ENCODE measurements around the gene FBXW8. TPM values are rescaled to one million over a fixed set of nuclear protein-coding genes. Genes with fewer than 3 reads are reported as not detected.

The FBXW8 gene
- total RNA-seq, 1 experiment from 2014 or later, result 15.6 TPM

DNA sequence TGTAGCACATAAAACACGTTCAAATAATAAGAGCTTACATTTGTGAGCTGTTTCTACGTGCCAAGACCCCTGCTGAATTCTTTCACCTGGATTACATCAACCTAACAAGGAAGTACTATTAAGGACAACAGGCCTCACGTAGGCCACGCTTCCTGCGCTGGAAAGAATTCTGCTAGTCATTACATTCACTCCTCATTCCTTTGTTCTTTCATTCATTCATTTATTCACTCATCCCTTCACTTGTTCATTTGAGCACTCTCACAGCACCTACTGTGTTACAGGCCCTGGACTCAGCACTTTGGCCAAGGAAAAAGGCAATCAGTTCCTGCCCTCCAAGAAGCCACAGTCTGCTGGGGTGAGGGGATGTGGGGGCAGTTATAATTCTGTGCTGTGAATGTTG, 160.3 kb downstream of the FBXW8 start (continued):
- TF ChIP-seq, protein P1, sequence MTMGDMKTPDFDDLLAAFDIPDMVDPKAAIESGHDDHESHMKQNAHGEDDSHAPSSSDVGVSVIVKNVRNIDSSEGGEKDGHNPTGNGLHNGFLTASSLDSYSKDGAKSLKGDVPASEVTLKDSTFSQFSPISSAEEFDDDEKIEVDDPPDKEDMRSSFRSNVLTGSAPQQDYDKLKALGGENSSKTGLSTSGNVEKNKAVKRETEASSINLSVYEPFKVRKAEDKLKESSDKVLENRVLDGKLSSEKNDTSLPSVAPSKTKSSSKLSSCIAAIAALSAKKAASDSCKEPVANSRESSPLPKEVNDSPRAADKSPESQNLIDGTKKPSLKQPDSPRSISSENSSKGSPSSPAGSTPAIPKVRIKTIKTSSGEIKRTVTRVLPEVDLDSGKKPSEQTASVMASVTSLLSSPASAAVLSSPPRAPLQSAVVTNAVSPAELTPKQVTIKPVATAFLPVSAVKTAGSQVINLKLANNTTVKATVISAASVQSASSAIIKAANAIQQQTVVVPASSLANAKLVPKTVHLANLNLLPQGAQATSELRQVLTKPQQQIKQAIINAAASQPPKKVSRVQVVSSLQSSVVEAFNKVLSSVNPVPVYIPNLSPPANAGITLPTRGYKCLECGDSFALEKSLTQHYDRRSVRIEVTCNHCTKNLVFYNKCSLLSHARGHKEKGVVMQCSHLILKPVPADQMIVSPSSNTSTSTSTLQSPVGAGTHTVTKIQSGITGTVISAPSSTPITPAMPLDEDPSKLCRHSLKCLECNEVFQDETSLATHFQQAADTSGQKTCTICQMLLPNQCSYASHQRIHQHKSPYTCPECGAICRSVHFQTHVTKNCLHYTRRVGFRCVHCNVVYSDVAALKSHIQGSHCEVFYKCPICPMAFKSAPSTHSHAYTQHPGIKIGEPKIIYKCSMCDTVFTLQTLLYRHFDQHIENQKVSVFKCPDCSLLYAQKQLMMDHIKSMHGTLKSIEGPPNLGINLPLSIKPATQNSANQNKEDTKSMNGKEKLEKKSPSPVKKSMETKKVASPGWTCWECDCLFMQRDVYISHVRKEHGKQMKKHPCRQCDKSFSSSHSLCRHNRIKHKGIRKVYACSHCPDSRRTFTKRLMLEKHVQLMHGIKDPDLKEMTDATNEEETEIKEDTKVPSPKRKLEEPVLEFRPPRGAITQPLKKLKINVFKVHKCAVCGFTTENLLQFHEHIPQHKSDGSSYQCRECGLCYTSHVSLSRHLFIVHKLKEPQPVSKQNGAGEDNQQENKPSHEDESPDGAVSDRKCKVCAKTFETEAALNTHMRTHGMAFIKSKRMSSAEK (CRISPR knock-in tag; IDR thresholded peaks at IDR 0.05; ENCODE audit: borderline replicate concordance), result no peak
- no peak for TF ChIP-seq HMGA2 (CRISPR knock-in tag; IDR thresholded peaks at IDR 0.05)

DNA sequence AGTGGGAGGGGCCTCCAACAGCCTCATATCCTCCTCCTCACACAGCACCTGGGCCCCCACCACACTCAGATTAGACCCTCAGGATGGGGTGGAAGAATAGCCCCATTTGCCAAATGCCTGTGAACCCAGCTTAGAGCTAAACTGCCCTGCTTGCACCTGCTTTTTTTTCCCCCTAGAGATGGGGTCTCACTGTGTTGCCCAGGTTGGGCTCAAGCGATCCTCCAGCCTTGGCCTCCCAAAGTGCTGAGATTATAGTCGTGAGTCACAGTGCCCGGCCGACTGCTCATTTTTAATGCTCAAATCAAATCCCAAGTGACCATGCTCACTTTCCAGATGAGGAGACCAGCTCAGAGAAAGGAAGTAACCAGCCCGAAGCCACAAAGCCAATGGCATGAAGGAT, 161.4 kb downstream of the FBXW8 start:
- no peak overlapping the region for H3K4me3 Mint-ChIP-seq
- no peaks in the 10 kb centered on the region for H3K9me3 Mint-ChIP-seq
- no peak for ATAC-seq
- no peaks in the 10 kb centered on the region for H3K36me3 Mint-ChIP-seq
- no peak for DNase-seq (ENCODE audit: low spot score)
- H3K27ac Mint-ChIP-seq, result no peak overlapping the region
- H3K4me1 Mint-ChIP-seq, result peaks cover 19% of the 10 kb centered on the region
- H3K27me3 Mint-ChIP-seq (ENCODE audit: low read depth), result no peaks in the 10 kb centered on the region
- TF ChIP-seq KAT7 (CRISPR knock-in tag; IDR thresholded peaks at IDR 0.05; ENCODE audit: borderline replicate concordance), result no peak
- peak; percentile 88 for TF ChIP-seq ZNF121 (CRISPR knock-in tag; IDR thresholded peaks at IDR 0.05)
- ChIA-PET POLR2A (interaction anchor here (0.5 kb wide), 1 partner anchor 109 kb away, joined by 3 read pairs; no protein-coding TSS in a partner anchor), CTCF (interaction anchor here (3.2 kb wide), 1 partner anchor 47 kb away, joined by 12 read pairs; no protein-coding TSS in a partner anchor)

DNA sequence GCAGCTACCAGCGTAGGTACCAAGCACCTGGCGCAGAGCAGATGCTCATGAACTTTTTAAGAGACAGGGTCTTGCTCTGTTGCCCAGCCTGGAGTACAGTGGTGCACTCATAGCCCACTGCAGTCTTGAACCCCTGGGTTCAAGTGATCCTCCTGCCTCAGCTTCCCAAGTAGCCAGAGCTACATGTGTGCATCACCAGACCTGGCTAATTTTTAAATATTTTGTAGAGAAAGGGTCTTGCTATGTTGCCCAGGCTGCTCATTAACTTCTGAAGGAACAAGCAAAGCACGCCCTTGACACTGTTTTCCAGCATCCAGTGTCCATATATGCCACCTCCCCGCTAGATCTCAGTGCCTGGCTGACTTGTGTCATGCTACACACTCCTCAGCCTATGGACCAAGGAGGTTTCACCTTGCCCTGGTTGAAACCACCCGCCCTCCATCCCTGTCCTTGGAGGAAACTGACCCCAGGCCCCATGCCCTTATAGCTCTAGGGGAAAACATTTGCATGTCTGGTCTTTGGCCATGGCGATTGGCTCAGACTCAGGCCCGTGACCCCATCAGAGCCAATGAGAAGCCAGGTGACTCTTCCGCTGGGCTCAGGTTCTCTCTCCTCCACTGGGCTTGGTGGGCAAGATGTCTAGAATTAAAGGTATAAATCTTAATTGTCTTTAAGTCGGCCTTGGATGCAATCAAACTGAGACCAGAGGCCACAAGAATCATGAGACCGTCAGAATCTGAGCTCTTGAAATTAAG, 162.2 kb downstream of the FBXW8 start:
- CTCF ChIA-PET, result interaction anchor here (0.6 to 1.7 kb wide), 2 partner anchors 42 to 48 kb away, joined by 3 read pairs; no protein-coding TSS in a partner anchor
- Mint-ChIP-seq H3K36me3 (no peaks in the 10 kb centered on the region), H3K4me3 (no peak overlapping the region), H3K27me3 (ENCODE audit: low read depth) (no peaks in the 10 kb centered on the region), H3K27ac (no peak overlapping the region), H3K9me3 (no peaks in the 10 kb centered on the region), H3K4me1 (peaks cover 23% of the 10 kb centered on the region)
- DNase-seq (ENCODE audit: low spot score) (no peak), ATAC-seq (peak; percentile 41)
- POLR2A ChIA-PET, result no interaction called here
- TF ChIP-seq SMAD3 (CRISPR knock-in tag; IDR thresholded peaks at IDR 0.05; ENCODE audit: borderline replicate concordance), result no peak
- no peak for TF ChIP-seq KAT7 (CRISPR knock-in tag; IDR thresholded peaks at IDR 0.05; ENCODE audit: borderline replicate concordance)
- no peak for TF ChIP-seq MYBL2 (CRISPR knock-in tag; IDR thresholded peaks at IDR 0.05)
- TF ChIP-seq, protein P2, sequence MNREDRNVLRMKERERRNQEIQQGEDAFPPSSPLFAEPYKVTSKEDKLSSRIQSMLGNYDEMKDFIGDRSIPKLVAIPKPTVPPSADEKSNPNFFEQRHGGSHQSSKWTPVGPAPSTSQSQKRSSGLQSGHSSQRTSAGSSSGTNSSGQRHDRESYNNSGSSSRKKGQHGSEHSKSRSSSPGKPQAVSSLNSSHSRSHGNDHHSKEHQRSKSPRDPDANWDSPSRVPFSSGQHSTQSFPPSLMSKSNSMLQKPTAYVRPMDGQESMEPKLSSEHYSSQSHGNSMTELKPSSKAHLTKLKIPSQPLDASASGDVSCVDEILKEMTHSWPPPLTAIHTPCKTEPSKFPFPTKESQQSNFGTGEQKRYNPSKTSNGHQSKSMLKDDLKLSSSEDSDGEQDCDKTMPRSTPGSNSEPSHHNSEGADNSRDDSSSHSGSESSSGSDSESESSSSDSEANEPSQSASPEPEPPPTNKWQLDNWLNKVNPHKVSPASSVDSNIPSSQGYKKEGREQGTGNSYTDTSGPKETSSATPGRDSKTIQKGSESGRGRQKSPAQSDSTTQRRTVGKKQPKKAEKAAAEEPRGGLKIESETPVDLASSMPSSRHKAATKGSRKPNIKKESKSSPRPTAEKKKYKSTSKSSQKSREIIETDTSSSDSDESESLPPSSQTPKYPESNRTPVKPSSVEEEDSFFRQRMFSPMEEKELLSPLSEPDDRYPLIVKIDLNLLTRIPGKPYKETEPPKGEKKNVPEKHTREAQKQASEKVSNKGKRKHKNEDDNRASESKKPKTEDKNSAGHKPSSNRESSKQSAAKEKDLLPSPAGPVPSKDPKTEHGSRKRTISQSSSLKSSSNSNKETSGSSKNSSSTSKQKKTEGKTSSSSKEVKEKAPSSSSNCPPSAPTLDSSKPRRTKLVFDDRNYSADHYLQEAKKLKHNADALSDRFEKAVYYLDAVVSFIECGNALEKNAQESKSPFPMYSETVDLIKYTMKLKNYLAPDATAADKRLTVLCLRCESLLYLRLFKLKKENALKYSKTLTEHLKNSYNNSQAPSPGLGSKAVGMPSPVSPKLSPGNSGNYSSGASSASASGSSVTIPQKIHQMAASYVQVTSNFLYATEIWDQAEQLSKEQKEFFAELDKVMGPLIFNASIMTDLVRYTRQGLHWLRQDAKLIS (CRISPR knock-in tag; IDR thresholded peaks at IDR 0.05; ENCODE audit: borderline replicate concordance), result no peak
- TF ChIP-seq, protein P3, sequence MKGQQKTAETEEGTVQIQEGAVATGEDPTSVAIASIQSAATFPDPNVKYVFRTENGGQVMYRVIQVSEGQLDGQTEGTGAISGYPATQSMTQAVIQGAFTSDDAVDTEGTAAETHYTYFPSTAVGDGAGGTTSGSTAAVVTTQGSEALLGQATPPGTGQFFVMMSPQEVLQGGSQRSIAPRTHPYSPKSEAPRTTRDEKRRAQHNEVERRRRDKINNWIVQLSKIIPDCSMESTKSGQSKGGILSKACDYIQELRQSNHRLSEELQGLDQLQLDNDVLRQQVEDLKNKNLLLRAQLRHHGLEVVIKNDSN (CRISPR knock-in tag; IDR thresholded peaks at IDR 0.05), result no peak
- no peak for TF ChIP-seq TEAD4 (CRISPR knock-in tag; IDR thresholded peaks at IDR 0.05)
- TF ChIP-seq, protein P4, sequence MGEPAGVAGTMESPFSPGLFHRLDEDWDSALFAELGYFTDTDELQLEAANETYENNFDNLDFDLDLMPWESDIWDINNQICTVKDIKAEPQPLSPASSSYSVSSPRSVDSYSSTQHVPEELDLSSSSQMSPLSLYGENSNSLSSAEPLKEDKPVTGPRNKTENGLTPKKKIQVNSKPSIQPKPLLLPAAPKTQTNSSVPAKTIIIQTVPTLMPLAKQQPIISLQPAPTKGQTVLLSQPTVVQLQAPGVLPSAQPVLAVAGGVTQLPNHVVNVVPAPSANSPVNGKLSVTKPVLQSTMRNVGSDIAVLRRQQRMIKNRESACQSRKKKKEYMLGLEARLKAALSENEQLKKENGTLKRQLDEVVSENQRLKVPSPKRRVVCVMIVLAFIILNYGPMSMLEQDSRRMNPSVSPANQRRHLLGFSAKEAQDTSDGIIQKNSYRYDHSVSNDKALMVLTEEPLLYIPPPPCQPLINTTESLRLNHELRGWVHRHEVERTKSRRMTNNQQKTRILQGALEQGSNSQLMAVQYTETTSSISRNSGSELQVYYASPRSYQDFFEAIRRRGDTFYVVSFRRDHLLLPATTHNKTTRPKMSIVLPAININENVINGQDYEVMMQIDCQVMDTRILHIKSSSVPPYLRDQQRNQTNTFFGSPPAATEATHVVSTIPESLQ (CRISPR knock-in tag; IDR thresholded peaks at IDR 0.05), result no peak

All from WTC11 (cell line).